Neural progenitor cell (in vitro differentiated cells): ENCODE data around the gene PCLO.

Experiments used
- CTCF ChIP-seq: fragments of 200-600 bp; sonication (generic); IDR thresholded peaks from 2 replicates; pipeline ENCODE4 v1.5.1; 2017; ENCODE audit warnings: antibody characterized with exemption, mild to moderate bottlenecking
- EZH2 ChIP-seq: fragments of 200-600 bp; sonication (generic); IDR thresholded peaks from 2 replicates; pipeline ENCODE4 v1.6.1; 2017; ENCODE audit warnings: antibody characterized with exemption, mild to moderate bottlenecking, moderate library complexity

GRCh38 chr7:83153419-83153818 lies 9.3 kb downstream of the PCLO start:
- no peak for TF ChIP-seq CTCF
- no peak for TF ChIP-seq EZH2
